ENCODE results near the gene MRM3. TPM values are rescaled to one million over a fixed set of nuclear protein-coding genes. Genes with fewer than 3 reads are reported as not detected.

MRM3 gene
- total and polyA plus RNA-seq, 2 of the 4 experiments (the other 2 are of a cell fraction) = 9.0 to 15.2 TPM

GRCh38 chr17:824378-824777, 42.2 kb downstream of the MRM3 start:
- no peak overlapping the region for H2BK20ac ChIP-seq (ENCODE audit: low read depth, low read length)
- DNase-seq (no peak), ATAC-seq (ENCODE audit: low read depth) (no peak)
- H2BK120ac ChIP-seq (ENCODE audit: low read depth, low read length) = no peak overlapping the region
- no peaks in the 10 kb centered on the region for H3K27me3 ChIP-seq (ENCODE audit: control insufficient read depth, insufficient read depth, low read length)
- dilution Hi-C loops (cut with HindIII; ENCODE audit: low sequenced_read_pairs, unreplicated experiment) = no loop called here
- no peaks in the 10 kb centered on the region for H3K4me1 ChIP-seq (ENCODE audit: control insufficient read depth, insufficient read depth, low read length)
- no TSS peak for BruUV-seq (replicated peaks)
- no peak overlapping the region for H3K4me2 ChIP-seq (ENCODE audit: low read depth, low read length)
- H2AK9ac ChIP-seq (replicated peaks; ENCODE audit: low read depth, low read length, poor library complexity) = no peak overlapping the region
- H3K9ac ChIP-seq (ENCODE audit: low read depth, low read length) = no peak overlapping the region
- intact Hi-C loops (cut with micrococcal nuclease) = no loop called here
- no peaks in the 10 kb centered on the region for H3K9me3 ChIP-seq (ENCODE audit: control insufficient read depth, insufficient read depth, low read length)
- no peak overlapping the region for H3K56ac ChIP-seq (ENCODE audit: extremely low read depth, insufficient read depth, low read length)
- H4K20me1 ChIP-seq (ENCODE audit: insufficient read depth, low read length) = peaks cover 24% of the 10 kb centered on the region
- no peak overlapping the region for H2BK5ac ChIP-seq (ENCODE audit: low read depth, low read length, poor library complexity, severe bottlenecking)
- no peak overlapping the region for H3K4ac ChIP-seq (ENCODE audit: low read depth, low read length)
- no peak overlapping the region for H4K5ac ChIP-seq (ENCODE audit: low read depth, low read length)
- no peak overlapping the region for H3K23ac ChIP-seq (ENCODE audit: low read depth, low read length)
- WGBS, 2 experiments (ENCODE audit: extremely low coverage in 2 of 2, insufficient read length in 1 of 2) = 97% methylated on average over 7 of the region's 16 CpGs; no CpG with 5 or more reads in 1 of the 2 experiments
- peaks cover 0 to 23% of the 10 kb centered on the region in 2 experiments; a peak in 2 of 4 replicates for H3K79me1 ChIP-seq (ENCODE audit: low read depth in 1 of 2, low read length in 2 of 2)
- ChIA-PET CTCF (no interaction called here), POLR2A (ENCODE audit: unreplicated experiment) (no interaction called here)
- in situ Hi-C loops (cut with MboI; ENCODE audit: low sequenced_read_pairs) = no loop called here
- H4K8ac ChIP-seq (ENCODE audit: low read depth in 2 of 2, low read length in 2 of 2) = no peak overlapping the region
- H2AFZ ChIP-seq (replicated peaks; ENCODE audit: low read length, poor library complexity) = no peak overlapping the region
- TF ChIP-seq SMC3 (IDR thresholded peaks at IDR 0.05; ENCODE audit: low read depth, low read length) = no peak
- no peak for TF ChIP-seq POLR2A (IDR thresholded peaks at IDR 0.05; ENCODE audit: low read depth, low read length)
- H3K9me1 ChIP-seq (ENCODE audit: insufficient read depth, low read length) = peaks cover 2% of the 10 kb centered on the region; the same call in 1 of the 2 replicates
- H2BK15ac ChIP-seq (ENCODE audit: low read depth, low read length) = no peak overlapping the region
- no peak overlapping the region for H2AK5ac ChIP-seq (ENCODE audit: low read depth, low read length)
- no peak overlapping the region for H3K14ac ChIP-seq (replicated peaks; ENCODE audit: low read depth, low read length)
- no peak overlapping the region for H3K18ac ChIP-seq (ENCODE audit: low read depth, low read length)
- no peak overlapping the region for H4K91ac ChIP-seq (ENCODE audit: insufficient read depth, low read depth, low read length)
- peaks cover 47% of the 10 kb centered on the region for H3K36me3 ChIP-seq (ENCODE audit: control insufficient read depth, insufficient read depth, low read length)
- H3K27ac ChIP-seq (ENCODE audit: insufficient read depth, low read length) = no peak overlapping the region
- no peak overlapping the region for H3K4me3 ChIP-seq (ENCODE audit: insufficient read depth, low read depth, low read length)

Measured in IMR-90 (cell line).